HG03354 (cell line): ENCODE data around the gene ITGB5.

Experiments used
- ATAC-seq: cut with Tn5 transposase; IDR thresholded peaks from one replicate; pipeline ENCODE4 v1.9.1; 2021; ENCODE audit warnings: mild to moderate bottlenecking; ENCODE audit not compliant: unreplicated experiment, poor library complexity, severe bottlenecking

ITGB5 gene

DNA sequence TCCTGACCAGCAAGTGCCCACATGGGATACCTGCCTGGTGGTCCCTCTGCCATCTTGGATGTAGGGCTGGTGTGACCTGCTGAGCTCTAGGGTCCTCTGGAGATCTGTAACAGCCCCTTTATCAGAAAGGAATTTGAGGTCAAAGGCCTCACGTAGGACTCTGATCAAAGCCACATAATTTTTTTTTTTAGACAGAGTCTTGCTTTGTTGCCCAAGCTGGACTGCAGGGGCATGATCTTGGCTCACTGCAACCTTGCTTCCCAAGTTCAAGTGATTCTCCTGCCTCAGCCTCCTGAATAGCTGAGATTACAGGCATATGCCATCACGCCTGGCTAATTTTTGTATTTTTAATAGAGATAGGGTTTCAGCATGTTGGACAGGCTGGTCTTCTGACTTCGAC lies 9.5 kb downstream of the ITGB5 start:
- ATAC-seq = no peak

DNA sequence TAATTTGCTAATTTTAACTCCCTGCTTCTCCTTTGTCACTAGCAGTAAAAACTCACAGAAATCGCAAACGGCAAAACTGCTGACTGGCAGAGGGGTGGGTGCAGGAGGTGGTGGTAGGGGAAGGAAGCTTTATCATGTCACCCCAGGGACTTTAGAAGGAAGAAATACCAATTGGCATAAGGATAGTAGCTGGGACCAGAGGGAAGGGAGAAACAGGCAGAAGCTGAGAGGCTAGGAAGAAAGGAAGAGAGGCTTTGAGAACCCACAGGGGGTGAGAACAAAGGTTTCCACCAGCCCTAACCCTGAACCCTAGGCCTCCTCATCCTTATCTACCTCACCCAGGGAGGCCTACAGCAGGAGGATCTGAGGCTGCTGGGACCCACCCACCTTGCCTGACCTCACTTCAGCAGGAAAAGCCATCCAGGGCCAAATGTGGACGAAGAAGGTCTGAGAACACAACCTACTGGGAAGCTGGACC lies 10.7 kb downstream of the ITGB5 start:
- no peak for ATAC-seq

DNA sequence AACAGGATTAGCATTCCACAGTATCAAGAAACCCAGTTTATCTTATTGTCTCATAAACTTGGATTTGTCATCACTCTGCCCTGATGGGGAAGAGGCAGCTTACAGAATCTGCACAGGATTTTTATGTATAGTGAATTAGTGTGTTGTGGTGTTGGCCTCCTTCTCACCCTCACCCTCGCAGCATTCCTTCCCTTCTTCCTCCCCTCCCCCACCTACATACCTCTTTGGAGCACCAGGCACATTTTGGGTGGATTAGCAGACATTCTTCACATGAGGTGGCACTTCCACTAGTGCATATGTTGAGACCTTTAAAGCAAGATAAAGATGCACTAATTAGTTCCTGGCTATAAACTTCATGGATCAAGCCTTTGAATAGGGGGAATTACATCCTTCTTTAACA lies 13.9 kb downstream of the ITGB5 start:
- no peak for ATAC-seq

- no peak for ATAC-seq
Observed at GRCh38 chr3:124867511-124867910, 19.7 kb downstream of the ITGB5 start.

GRCh38 chr3:124862006-124862405 lies 25.2 kb downstream of the ITGB5 start:
- no peak for ATAC-seq

- ATAC-seq = no peak
Observed at GRCh38 chr3:124861041-124861440, 26.1 kb downstream of the ITGB5 start.

DNA sequence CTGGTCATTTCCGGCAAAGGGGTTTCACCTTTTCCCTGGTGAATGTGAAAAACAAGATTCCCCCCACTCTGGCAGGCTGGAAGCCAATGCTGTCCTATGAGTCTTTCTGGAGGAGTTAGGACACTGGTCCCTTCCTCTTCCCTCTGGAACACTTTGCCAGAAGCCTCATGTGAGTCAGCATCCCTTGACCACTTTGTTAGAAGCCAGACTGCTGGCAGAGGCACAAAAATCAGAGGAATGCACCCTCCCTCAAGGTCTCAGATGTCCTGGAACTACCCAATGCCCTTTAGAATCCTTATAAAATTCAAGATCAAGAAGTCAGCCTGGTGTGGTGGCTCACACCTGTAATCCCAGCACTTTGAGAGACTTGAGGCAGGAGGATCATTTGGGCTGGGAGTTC lies 26.6 kb downstream of the ITGB5 start:
- no peak for ATAC-seq

DNA sequence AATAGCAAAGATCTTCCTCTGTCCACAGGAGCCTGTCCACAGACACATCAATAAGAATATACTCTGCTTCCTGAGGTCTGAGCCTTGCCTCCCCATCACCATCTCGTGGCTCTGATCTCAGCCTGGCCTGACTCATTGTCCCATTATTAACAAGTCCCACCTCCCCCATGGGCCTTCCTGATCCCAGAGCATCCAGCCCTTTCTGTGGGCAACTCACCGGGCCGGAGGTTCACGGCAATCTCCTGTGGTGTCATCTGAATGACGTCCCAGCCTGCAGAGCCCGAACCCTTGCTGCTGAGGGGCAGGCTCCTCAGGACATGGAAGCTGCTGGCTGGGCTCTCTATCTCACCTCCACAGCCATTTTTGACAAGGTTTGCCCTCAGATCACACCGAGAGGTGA lies 28.1 kb downstream of the ITGB5 start:
- ATAC-seq = no peak

GRCh38 chr3:124858275-124858674 lies 28.9 kb downstream of the ITGB5 start:
- no peak for ATAC-seq

DNA sequence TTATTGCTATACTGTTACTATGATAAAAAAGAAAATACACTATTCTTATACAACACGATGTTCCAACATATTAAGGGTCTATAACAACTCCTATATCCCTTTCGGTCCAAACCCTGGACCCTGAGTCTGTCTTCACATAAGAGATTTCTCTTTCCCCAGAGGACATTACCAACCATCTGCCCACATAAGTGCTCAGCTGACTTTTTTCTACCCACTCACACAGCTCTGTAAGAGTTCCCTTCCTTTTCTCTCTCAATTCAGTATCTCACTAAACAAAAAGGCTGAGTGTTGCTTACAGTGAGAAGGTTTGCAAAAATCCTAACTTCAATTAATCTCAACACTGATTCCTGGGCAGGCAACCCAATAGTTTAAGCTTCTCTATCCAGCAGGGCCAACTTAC lies 30.5 kb downstream of the ITGB5 start:
- no peak for ATAC-seq

DNA sequence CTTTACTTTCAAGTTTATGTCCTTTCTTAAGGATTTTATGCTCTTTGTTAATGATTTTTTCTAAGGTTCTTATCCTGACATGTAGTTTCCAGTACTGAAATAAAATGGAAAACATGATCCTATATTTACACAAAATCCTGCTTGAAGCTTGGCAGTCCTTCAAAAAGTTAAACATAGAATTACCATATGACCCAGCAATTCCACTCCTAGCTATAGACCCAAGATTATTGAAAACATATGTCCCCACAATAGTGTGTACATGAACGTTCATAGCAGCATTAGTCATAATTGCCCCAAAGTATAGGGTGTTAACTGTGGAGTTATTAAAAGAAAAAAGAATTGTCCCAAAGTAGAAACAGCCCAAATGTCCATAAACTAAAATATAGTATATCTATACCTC lies 33.2 kb downstream of the ITGB5 start:
- no peak for ATAC-seq

DNA sequence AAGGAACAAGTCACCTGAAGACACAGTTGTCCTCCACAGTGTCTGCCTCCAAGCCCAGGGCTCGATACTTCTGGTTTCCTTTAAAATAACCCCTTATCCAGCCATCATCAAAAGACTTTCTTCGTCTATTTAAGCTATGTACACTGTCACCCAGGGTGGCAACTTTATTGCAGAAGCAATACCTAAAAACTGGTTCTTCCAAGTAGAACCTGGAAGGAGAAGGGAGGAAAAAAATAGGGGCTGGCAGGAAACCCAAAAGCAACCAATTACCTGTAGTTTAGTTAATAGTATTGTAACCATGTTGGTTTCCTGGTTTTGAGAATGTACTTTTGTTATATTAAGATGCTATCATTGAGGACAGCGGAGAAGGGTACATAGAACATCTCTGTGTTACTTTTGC lies 33.7 kb downstream of the ITGB5 start:
- no peak for ATAC-seq

- ATAC-seq = no peak
Observed at GRCh38 chr3:124851905-124852304, 35.3 kb downstream of the ITGB5 start.

GRCh38 chr3:124851136-124851535 lies 36.0 kb downstream of the ITGB5 start:
- ATAC-seq = no peak

DNA sequence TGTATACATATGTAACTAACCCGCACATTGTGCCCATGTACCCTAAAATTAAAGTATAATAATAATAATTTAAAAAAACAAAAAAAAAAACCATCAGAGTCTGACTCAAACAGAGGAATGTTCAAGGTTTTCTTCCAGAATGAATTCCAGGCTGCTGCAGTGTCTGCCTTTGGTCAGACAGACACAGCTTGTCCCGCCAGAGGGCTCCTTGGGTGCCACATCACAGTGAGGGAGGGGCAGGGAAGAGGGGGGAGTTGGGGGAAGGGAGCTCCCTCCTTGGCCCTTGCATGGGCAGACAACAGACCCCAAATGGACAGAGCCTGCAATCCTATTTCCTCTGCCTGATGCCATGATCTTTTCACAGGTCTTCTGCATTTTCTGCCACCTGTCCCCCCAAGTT lies 36.5 kb downstream of the ITGB5 start:
- ATAC-seq = no peak

DNA sequence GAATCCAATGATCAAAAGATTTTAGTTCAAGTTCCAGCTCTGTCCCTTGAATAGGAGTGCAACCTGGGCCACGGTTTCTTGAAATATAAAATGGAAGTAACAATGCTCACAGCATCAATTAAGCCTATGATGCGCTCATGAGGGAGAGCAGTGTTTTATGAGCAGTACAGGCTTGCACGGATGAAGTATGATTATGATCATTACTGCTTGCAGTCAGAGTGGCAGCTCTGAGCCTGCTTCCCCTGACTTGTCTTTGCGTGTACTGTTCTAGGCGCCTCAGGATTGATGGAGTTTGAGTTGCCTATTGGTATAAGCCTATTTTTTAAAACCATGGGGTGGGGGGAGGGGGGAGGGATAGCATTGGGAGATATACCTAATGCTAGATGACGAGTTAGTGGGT lies 37.0 kb downstream of the ITGB5 start:
- ATAC-seq = no peak

GRCh38 chr3:124848300-124848699 lies 38.9 kb downstream of the ITGB5 start:
- no peak for ATAC-seq

DNA sequence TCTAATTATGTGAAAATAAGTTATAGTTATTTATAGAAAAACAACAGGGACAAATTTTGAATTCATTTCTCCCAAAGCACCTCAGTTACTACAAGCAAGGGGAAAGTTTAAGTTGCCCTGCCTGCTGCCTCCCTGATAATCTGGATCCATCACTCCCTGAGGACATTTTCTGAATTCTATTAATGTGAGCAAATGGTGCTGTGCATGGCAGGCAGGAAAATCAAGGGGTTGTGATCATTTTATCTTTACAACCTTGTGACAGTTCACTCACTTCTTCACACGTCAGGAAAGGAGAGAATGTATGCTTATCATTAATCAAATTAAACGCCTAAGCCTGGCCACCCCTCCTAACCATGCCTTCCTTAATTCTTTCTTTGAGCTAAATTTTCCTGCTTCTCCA lies 39.3 kb downstream of the ITGB5 start:
- ATAC-seq = no peak

DNA sequence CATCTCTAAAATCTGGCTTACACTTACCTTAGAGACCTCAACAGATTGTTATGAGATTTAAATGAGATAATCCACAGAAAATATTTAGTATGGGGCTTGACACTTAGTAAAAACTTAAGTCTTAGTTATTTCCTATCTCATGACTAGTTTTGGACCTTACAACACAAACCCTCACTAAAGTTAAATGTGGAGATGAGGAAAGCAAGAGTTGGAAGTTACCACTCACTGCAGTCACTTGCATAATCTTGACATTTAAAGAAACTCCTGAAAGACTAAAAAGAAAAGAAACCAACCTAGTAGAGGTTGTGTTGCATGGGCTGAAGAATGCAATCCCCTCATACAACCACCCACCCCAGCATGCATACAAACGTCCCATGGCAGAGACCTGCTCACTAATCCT lies 40.1 kb downstream of the ITGB5 start:
- no peak for ATAC-seq

GRCh38 chr3:124846189-124846588 lies 41.0 kb downstream of the ITGB5 start:
- ATAC-seq = no peak

DNA sequence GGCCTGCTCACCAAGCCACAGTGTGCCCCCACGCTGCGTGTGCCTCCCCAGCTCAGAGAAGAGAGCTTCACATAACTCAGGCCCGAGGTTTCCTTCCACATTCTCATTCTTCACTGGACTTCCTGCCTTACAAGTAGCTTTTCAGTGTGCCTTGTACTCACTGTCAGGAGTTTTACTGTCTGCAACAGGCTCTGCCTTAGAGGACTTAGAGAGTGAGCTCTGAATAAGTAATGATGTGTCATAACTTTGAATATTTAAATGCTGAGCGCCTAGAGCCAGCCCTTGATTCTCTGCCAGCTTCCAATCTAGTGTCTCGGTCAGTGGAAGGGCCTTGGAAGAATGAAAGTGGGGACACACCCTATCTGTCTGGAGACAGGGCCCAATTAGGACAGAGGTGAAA lies 41.8 kb downstream of the ITGB5 start:
- no peak for ATAC-seq

- ATAC-seq = no peak
Observed at GRCh38 chr3:124843506-124844177, 43.5 kb downstream of the ITGB5 start.
